ENCODE measurements around the gene CREB5. TPM values are rescaled to one million over a fixed set of nuclear protein-coding genes. Genes with fewer than 3 reads are reported as not detected.

CREB5 gene
- total and polyA plus RNA-seq, 2 of the 13 experiments (the other 11 are each of a cell fraction or from before 2014, with no cell fraction given), result 0.38 to 0.71 TPM

DNA sequence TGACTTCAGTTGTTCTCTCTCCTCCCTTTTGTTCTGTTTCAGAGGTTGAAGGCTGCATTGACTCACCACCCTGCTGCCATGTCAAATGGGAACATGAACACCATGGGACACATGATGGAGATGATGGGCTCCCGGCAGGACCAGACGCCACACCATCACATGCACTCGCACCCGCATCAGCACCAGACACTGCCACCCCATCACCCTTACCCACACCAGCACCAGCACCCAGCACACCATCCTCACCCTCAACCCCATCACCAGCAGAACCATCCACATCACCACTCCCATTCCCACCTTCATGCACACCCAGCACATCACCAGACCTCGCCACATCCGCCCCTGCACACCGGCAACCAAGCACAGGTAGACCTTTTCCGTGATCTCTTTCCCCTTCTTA, 391.8 kb downstream of the CREB5 start:
- CTCF ChIA-PET (ENCODE audit: low intra/inter-chr PET ratio, low total read pairs), result no interaction called here

More for the DNA sequence above, 391.8 kb downstream of the CREB5 start:
- no peak for ATAC-seq
- no peaks in the 10 kb centered on the region for H3K9me3 ChIP-seq (ENCODE audit: low read length)
- H3K4me1 ChIP-seq (ENCODE audit: insufficient read depth, low read length), result no peaks in the 10 kb centered on the region
- no peak overlapping the region for H2AFZ ChIP-seq (ENCODE audit: low read length)
- DNase-seq (ENCODE audit: low spot score), result no peak
- H3K27ac ChIP-seq (ENCODE audit: extremely low read length, insufficient read depth, low read length), result no peak overlapping the region
- H3K27me3 ChIP-seq (ENCODE audit: control insufficient read depth in 1 of 2, insufficient read depth in 2 of 2, low read length in 2 of 2), result 0 out of 5 replicates have a peak, but pooled peaks cover 2 to 3% of the 10 kb centered on the region in 2 experiments
- in situ Hi-C loops (cut with HindIII; ENCODE audit: extremely low pct_ligation_motif_present, low pct_unique_long_range_greater_than_20kb), result no loop called here
- POLR2A ChIA-PET, result no interaction called here
- no peaks in the 10 kb centered on the region for H3K79me2 ChIP-seq (ENCODE audit: insufficient read depth, low read length)
- no peak overlapping the region for H3K9ac ChIP-seq (ENCODE audit: insufficient read depth, low read depth, low read length)
- H3K4me2 ChIP-seq (ENCODE audit: low read depth, low read length), result no peak overlapping the region
- intact Hi-C loops (cut with micrococcal nuclease; ENCODE audit: unreplicated experiment), result no loop called here
- TF ChIP-seq ZFP82 (CRISPR knock-in tag; IDR thresholded peaks at IDR 0.05; ENCODE audit: borderline replicate concordance) (no peak), HES4 (CRISPR knock-in tag; IDR thresholded peaks at IDR 0.05; ENCODE audit: borderline replicate concordance) (no peak), ZBTB40 (IDR thresholded peaks at IDR 0.05) (no peak), ZBTB40 (CRISPR knock-in tag; IDR thresholded peaks at IDR 0.05) (no peak), ZNF724P (CRISPR knock-in tag; IDR thresholded peaks at IDR 0.05; ENCODE audit: borderline replicate concordance) (no peak), ARID2 (CRISPR knock-in tag; IDR thresholded peaks at IDR 0.05; ENCODE audit: borderline replicate concordance) (no peak), SATB2 (CRISPR knock-in tag; IDR thresholded peaks at IDR 0.05) (no peak), DPF2 (CRISPR knock-in tag; IDR thresholded peaks at IDR 0.05; ENCODE audit: borderline replicate concordance, low read depth) (no peak), ZNF660 (CRISPR knock-in tag; IDR thresholded peaks at IDR 0.05; ENCODE audit: borderline replicate concordance, low read depth) (no peak), CBX5 (CRISPR knock-in tag; IDR thresholded peaks at IDR 0.05; ENCODE audit: borderline replicate concordance) (no peak)
- WGBS (ENCODE audit: low lambda C conversion rate), result 72% methylated on average over 8 of the region's 8 CpGs
- no peaks in the 10 kb centered on the region for H3K36me3 ChIP-seq (replicated peaks in 1 of 2; ENCODE audit: control insufficient read depth in 1 of 2, insufficient read depth in 2 of 2, low read length in 2 of 2)
- BruUV-seq (replicated peaks), result no TSS peak
- FAIRE-seq, result no peak
- no peaks in the 10 kb centered on the region for H4K20me1 ChIP-seq (ENCODE audit: insufficient read depth, low read length)
- H3K4me3 ChIP-seq (replicated peaks in 1 of 3; ENCODE audit: insufficient read depth in 1 of 3, low read depth in 2 of 3, low read length in 3 of 3), result no peak overlapping the region
